A549 (cell line): Measurements from ENCODE around the gene TMEM175. TPM values are rescaled to one million over a fixed set of nuclear protein-coding genes. Genes with fewer than 3 reads are reported as not detected.

Source experiments
- ATAC-seq, 2 experiments: fragments of 200-7000 bp in 1 of 2; fragments of >200 bp in 1 of 2; cut with Nextera tagmentation in 1 of 2; cut with Tn5 transposase in 1 of 2; 3 replicates each; pipeline versions ENCODE4 v1.8.0 to v1.9.1; 2018 to 2020; ENCODE audit warnings: mild to moderate bottlenecking in 1 of 2, moderate library complexity in 1 of 2
- CTCF ChIA-PET: fragments of 300-600 bp; sonication (Branson Sonifier 250); formaldehyde crosslinking; extraction: SDS; loops from one replicate; lab custom pipeline; 2021; ENCODE audit warnings: antibody characterized with exemption, inconsistent platforms; lab: Yijun Ruan, JAX
- POLR2A ChIA-PET: fragments of 350-600 bp; formaldehyde crosslinking; extraction: SDS; loops from one replicate; lab custom pipeline; 2021; ENCODE audit warnings: antibody characterized with exemption, inconsistent platforms; lab: Yijun Ruan, JAX
- DNase-seq, 2 experiments: peaks; one replicate each; pipeline versions ENCODE4 v3.0.0 to v3.0.0-alpha.2; 2011 to 2016; ENCODE audit warnings: low read depth in 1 of 2, low spot score in 1 of 2
- FAIRE-seq: peaks from 2 replicates; lab custom pipeline; 2011; peaks lifted over from hg19 to GRCh38; lab: Jason Lieb, UNC
- H3K27ac ChIP-seq, 2 experiments: fragments of >200 bp; sonication (Bioruptor Twin); formaldehyde crosslinking; 3 replicates each; pipeline ENCODE4 v1.5.1; 2016 to 2017
- H3K4me1 ChIP-seq: fragments of >200 bp; sonication (Bioruptor Twin); formaldehyde crosslinking; 3 replicates; pipeline ENCODE4 v1.6.1; 2016
- H3K4me2 ChIP-seq: fragments of >200 bp; sonication (Bioruptor Twin); formaldehyde crosslinking; 3 replicates; pipeline ENCODE4 v1.6.1; 2016
- H3K4me3 ChIP-seq: fragments of >200 bp; sonication (Bioruptor Twin); formaldehyde crosslinking; 3 replicates; pipeline ENCODE4 v1.5.1; 2016
- H3K9me3 ChIP-seq: fragments of >200 bp; sonication (Bioruptor Twin); formaldehyde crosslinking; 3 replicates; pipeline ENCODE4 v1.6.1; 2016
- BHLHE40 ChIP-seq: IDR thresholded peaks from 2 replicates; pipeline ENCODE4 v1.6.1; 2012; ENCODE audit warnings: low read depth, low read length, inconsistent platforms
- CBX2 ChIP-seq: fragments of 200-600 bp; sonication (generic); IDR thresholded peaks from 2 replicates; pipeline ENCODE4 v1.6.1; 2016; ENCODE audit warnings: low read depth, mild to moderate bottlenecking, borderline replicate concordance
- CHD2 ChIP-seq: fragments of 150-350 bp; IDR thresholded peaks from 2 replicates; pipeline ENCODE4 v1.6.1; 2014; ENCODE audit warnings: low read length; ENCODE audit not compliant: partially characterized antibody
- EHF ChIP-seq: fragments of 250-450 bp; sonication (Bioruptor Pico); IDR thresholded peaks from 2 replicates; pipeline ENCODE4 v1.5.0; 2020; ENCODE audit warnings: mild to moderate bottlenecking
- EP300 ChIP-seq, 2 experiments: fragments of >200 bp; sonication (Bioruptor Twin); formaldehyde crosslinking; IDR thresholded peaks; 2 replicates in 1 of 2; 3 replicates in 1 of 2; pipeline ENCODE4 v1.6.1; 2016 to 2017
- FOSB ChIP-seq: fragments of 250-450 bp; sonication (Bioruptor Pico); IDR thresholded peaks from 2 replicates; pipeline ENCODE4 v1.5.0; 2020; ENCODE audit warnings: mild to moderate bottlenecking, moderate library complexity
- FOSL2 ChIP-seq, 2 experiments: fragments of 450-650 bp in 1 of 2; fragments of >200 bp in 1 of 2; sonication (Bioruptor Twin) in 1 of 2; formaldehyde crosslinking; IDR thresholded peaks; 2 replicates each; pipeline versions ENCODE4 v1.5.0 to v1.6.1; 2016 to 2020; ENCODE audit warnings: mild to moderate bottlenecking in 1 of 2, moderate library complexity in 1 of 2
- FOXS1 ChIP-seq: fragments of 250-450 bp; sonication (Bioruptor Pico); IDR thresholded peaks from 2 replicates; pipeline ENCODE4 v1.5.0; 2020; ENCODE audit warnings: mild to moderate bottlenecking, moderate library complexity
- GATA3 ChIP-seq: IDR thresholded peaks from 2 replicates; pipeline ENCODE4 v1.6.1; 2012; ENCODE audit warnings: borderline replicate concordance
- HEYL ChIP-seq: fragments of 250-450 bp; sonication (Bioruptor Pico); IDR thresholded peaks from 2 replicates; pipeline ENCODE4 v1.8.0; 2021; ENCODE audit warnings: mild to moderate bottlenecking, moderate library complexity
- HOXA7 ChIP-seq: fragments of 250-450 bp; sonication (Bioruptor Pico); IDR thresholded peaks from 2 replicates; pipeline ENCODE4 v1.5.0; 2020; ENCODE audit warnings: mild to moderate bottlenecking, moderate library complexity
- JUN ChIP-seq, 2 experiments: fragments of >200 bp; sonication (Bioruptor Twin); formaldehyde crosslinking; IDR thresholded peaks; 2 replicates in 1 of 2; 3 replicates in 1 of 2; pipeline ENCODE4 v1.6.1; 2016 to 2017
- KDM5A ChIP-seq: fragments of 200-600 bp; sonication (generic); IDR thresholded peaks from 2 replicates; pipeline ENCODE4 v1.6.1; 2016; ENCODE audit warnings: antibody characterized with exemption, mild to moderate bottlenecking
- MAFK ChIP-seq: fragments of 450-650 bp; IDR thresholded peaks from 2 replicates; pipeline ENCODE4 v1.6.1; 2014; ENCODE audit not compliant: partially characterized antibody
- NFE2L2 ChIP-seq: fragments of 150-350 bp; conservative IDR thresholded peaks from 2 replicates; pipeline ENCODE4 v1.6.1; 2014; ENCODE audit warnings: low read length
- POLR2A ChIP-seq: IDR thresholded peaks from 2 replicates; pipeline ENCODE4 v1.6.1; 2012; ENCODE audit warnings: mild to moderate bottlenecking, low read length
- POLR2AphosphoS2 ChIP-seq: conservative IDR thresholded peaks from 2 replicates; pipeline ENCODE4 v1.6.1; 2012; ENCODE audit warnings: low read length, improper control_type of control experiment, inconsistent platforms
- RCOR1 ChIP-seq: fragments of 150-350 bp; IDR thresholded peaks from 2 replicates; pipeline ENCODE4 v1.6.1; 2014; ENCODE audit warnings: antibody characterized with exemption, low read length, low read depth
- RFX5 ChIP-seq: fragments of 450-650 bp; IDR thresholded peaks from 2 replicates; pipeline ENCODE4 v1.7.1; 2014; ENCODE audit warnings: antibody characterized with exemption, mild to moderate bottlenecking, moderate library complexity
- SMC3 ChIP-seq: fragments of >200 bp; sonication (Bioruptor Twin); formaldehyde crosslinking; IDR thresholded peaks from 3 replicates; pipeline ENCODE4 v1.6.1; 2018; ENCODE audit warnings: inconsistent platforms
- TP53 ChIP-seq: fragments of 250-450 bp; sonication (Bioruptor Pico); IDR thresholded peaks from 2 replicates; pipeline ENCODE4 v1.5.0; 2021; ENCODE audit warnings: mild to moderate bottlenecking, moderate library complexity
- ZC3H11A ChIP-seq: fragments of 450-650 bp; IDR thresholded peaks from 2 replicates; pipeline ENCODE4 v1.6.1; 2014; ENCODE audit warnings: antibody characterized with exemption, mild to moderate bottlenecking
- ZFP36 ChIP-seq: fragments of 450-650 bp; IDR thresholded peaks from 2 replicates; pipeline ENCODE4 v1.6.1; 2014; ENCODE audit warnings: borderline replicate concordance; ENCODE audit not compliant: partially characterized antibody
- ZNF302 ChIP-seq: fragments of 250-450 bp; sonication (Bioruptor Pico); IDR thresholded peaks from 2 replicates; pipeline ENCODE4 v1.9.0; 2021; ENCODE audit warnings: inconsistent platforms, mild to moderate bottlenecking, moderate library complexity
- ZSCAN20 ChIP-seq: fragments of 250-450 bp; sonication (Bioruptor Pico); IDR thresholded peaks from 2 replicates; pipeline ENCODE4 v1.8.0; 2022; ENCODE audit warnings: mild to moderate bottlenecking, moderate library complexity
- WGBS: methylation state at CpG from one replicate; pipeline ENCODE4 v1.1.6; 2017; ENCODE audit errors: missing lambda C conversion rate; 5-methylcytosine and 5-hydroxymethylcytosine counted together
- polyA plus RNA-seq, 4 experiments: library from polyadenylated mRNA; depleted of rRNA in 3 of 4; stranded (reverse); fragments of >200 nt; fragmentation: RNase III in 1 of 4; extraction: RNeasy Plus Mini Kit Qiagen cat#74134 plus additional on column Dnase treatment in 1 of 4; gene quantifications; 2 replicates in 3 of 4; 3 replicates in 1 of 4; pipeline ENCODE4 v1.2.3, GENCODE V29; 2011 to 2017
- TF ChIP-seq, protein P1 (sequence below): fragments of 450-650 bp; IDR thresholded peaks from 2 replicates; pipeline ENCODE4 v1.6.1; 2014; ENCODE audit warnings: antibody characterized with exemption

The TMEM175 gene
- polyA plus RNA-seq, 2 of the 4 experiments (the other 2 are of a cell fraction), result 15.7 to 19.4 TPM

GRCh38 chr4:955931-956381 lies 23.7 kb downstream of the TMEM175 start:
- WGBS, result 92% methylated on average over 6 of the region's 12 CpGs
- Histone ChIP-seq H3K4me2 (no peak overlapping the region), H3K9me3 (no peaks in the 10 kb centered on the region), H3K27ac (no peak overlapping the region), H3K4me3 (no peak overlapping the region), H3K4me1 (no peaks in the 10 kb centered on the region)
- no peak for DNase-seq
- ATAC-seq, result no peak
- ChIA-PET CTCF (no interaction called here), POLR2A (no interaction called here)
- no peak for FAIRE-seq
- TF ChIP-seq SMC3 (no peak), RFX5 (no peak), CHD2 (no peak), HOXA7 (CRISPR knock-in tag) (no peak), FOSB (CRISPR knock-in tag) (no peak), TP53 (CRISPR knock-in tag) (no peak)

DNA sequence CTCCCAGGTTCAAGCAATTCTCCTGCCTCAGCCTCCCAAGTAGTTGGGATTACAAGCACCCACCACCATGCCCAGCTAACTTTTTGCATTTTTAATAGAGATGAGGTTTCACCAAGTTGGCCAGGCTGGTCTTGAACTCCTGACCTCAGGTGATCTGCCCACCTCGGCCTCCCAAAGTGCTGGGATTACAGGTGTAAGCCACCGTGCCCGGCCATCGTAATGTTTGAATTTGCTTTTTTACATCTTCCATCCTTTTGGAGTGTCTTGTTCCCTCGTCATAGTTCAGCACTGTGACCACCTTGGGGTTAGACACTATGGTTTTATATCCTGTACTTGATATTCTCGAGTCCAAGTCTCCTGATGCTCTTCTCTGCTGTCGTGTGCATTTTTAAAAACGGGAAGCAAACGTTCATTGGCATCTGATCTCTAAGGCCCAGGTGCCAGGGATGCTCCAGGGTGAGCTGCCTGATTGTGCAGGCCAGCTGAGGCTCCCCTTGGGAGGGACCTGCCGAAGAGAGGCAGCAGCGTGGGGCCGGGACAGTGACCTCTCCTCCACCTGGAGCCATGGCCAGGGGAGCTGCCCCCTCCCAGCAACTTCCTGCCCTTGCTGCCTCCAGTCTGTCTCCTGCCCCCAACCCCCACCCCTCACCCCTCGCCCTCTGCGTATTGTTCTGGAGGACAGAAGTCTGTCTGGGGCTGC lies 24.4 kb downstream of the TMEM175 start:
- no peak for ATAC-seq

DNA sequence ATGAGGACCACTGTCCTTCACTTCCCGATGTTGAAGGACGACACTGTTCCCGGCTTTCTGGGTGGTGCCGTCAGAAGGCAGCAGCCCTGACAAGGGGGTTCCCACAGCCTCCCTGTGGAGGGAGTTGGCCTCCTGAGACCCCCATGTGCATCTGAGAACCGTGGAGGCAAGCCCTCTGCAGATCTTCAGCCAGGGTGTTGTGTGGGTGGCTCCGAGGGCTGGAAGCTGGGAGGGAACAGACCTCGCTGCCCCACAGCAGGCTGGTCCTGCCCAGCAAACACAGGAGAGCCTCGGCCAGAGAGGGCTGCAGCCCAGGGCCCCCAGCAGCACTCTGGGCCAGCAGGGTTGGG lies 24.9 kb downstream of the TMEM175 start:
- FAIRE-seq (no peak), ATAC-seq (no peak), DNase-seq (no peak)
- WGBS, result 49% methylated on average over 2 of the region's 8 CpGs
- Histone ChIP-seq H3K4me1 (no peaks in the 10 kb centered on the region), H3K4me2 (no peak overlapping the region), H3K4me3 (no peak overlapping the region), H3K27ac (no peak overlapping the region), H3K9me3 (no peaks in the 10 kb centered on the region)
- ChIA-PET CTCF (no interaction called here), POLR2A (no interaction called here)
- no peak for TF ChIP-seq JUN (IDR thresholded peaks at IDR 0.05)
- no peak for TF ChIP-seq ZFP36
- no peak for TF ChIP-seq NFE2L2
- no peak for TF ChIP-seq SMC3
- no peak for TF ChIP-seq ZSCAN20 (CRISPR knock-in tag)
- no peak for TF ChIP-seq HEYL
- TF ChIP-seq CBX2, result no peak
- TF ChIP-seq POLR2AphosphoS2, result no peak
- no peak for TF ChIP-seq FOSL2 (IDR thresholded peaks at IDR 0.05)
- TF ChIP-seq FOSL2 (CRISPR knock-in tag; IDR thresholded peaks at IDR 0.05), result no peak
- TF ChIP-seq BHLHE40, result no peak

More for the DNA sequence above, 24.4 kb downstream of the TMEM175 start:
- ChIA-PET POLR2A (no interaction called here), CTCF (no interaction called here)
- no peaks in the 10 kb centered on the region for H3K9me3 ChIP-seq
- H3K4me3 ChIP-seq, result no peak overlapping the region
- no peaks in the 10 kb centered on the region for H3K4me1 ChIP-seq
- H3K4me2 ChIP-seq, result no peak overlapping the region
- TF ChIP-seq EP300 (IDR thresholded peaks at IDR 0.05), result no peak
- TF ChIP-seq BHLHE40, result no peak
- TF ChIP-seq EHF (CRISPR knock-in tag), result no peak
- TF ChIP-seq RCOR1, result no peak
- no peak for TF ChIP-seq ZNF302 (CRISPR knock-in tag)
- TF ChIP-seq JUN (IDR thresholded peaks at IDR 0.05), result no peak
- no peak for TF ChIP-seq KDM5A
- TF ChIP-seq, protein P1, sequence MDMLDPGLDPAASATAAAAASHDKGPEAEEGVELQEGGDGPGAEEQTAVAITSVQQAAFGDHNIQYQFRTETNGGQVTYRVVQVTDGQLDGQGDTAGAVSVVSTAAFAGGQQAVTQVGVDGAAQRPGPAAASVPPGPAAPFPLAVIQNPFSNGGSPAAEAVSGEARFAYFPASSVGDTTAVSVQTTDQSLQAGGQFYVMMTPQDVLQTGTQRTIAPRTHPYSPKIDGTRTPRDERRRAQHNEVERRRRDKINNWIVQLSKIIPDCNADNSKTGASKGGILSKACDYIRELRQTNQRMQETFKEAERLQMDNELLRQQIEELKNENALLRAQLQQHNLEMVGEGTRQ, result no peak
- no peak for TF ChIP-seq ZC3H11A
- no peak for TF ChIP-seq POLR2A
- TF ChIP-seq FOXS1 (CRISPR knock-in tag), result no peak
- no peak for TF ChIP-seq POLR2AphosphoS2
- no peak for TF ChIP-seq GATA3
- no peak for TF ChIP-seq MAFK
- FAIRE-seq (no peak), DNase-seq (no peak)
- 76% methylated on average over 11 of the region's 14 CpGs for WGBS
- no peak overlapping the region for H3K27ac ChIP-seq
